D721Med (cell line): Measurements from ENCODE around the gene SH3GL2.

Experiments used
- DNase-seq: peaks from one replicate; pipeline ENCODE4 v3.0.0; 2011; ENCODE audit warnings: low spot score; ENCODE audit not compliant: insufficient read length
- FAIRE-seq: peaks from 2 replicates; lab custom pipeline; 2011; peaks lifted over from hg19 to GRCh38; lab: Jason Lieb, UNC
- TF ChIP-seq, protein P1 (sequence below): IDR thresholded peaks from 2 replicates; pipeline ENCODE4 v1.5.1; 2012; ENCODE audit warnings: mild to moderate bottlenecking, control low read depth; ENCODE audit not compliant: insufficient read depth; ENCODE audit errors: missing control alignments

SH3GL2 gene

GRCh38 chr9:17772223-17772622 is 193.4 kb downstream of the SH3GL2 start:
- TF ChIP-seq, protein P1, sequence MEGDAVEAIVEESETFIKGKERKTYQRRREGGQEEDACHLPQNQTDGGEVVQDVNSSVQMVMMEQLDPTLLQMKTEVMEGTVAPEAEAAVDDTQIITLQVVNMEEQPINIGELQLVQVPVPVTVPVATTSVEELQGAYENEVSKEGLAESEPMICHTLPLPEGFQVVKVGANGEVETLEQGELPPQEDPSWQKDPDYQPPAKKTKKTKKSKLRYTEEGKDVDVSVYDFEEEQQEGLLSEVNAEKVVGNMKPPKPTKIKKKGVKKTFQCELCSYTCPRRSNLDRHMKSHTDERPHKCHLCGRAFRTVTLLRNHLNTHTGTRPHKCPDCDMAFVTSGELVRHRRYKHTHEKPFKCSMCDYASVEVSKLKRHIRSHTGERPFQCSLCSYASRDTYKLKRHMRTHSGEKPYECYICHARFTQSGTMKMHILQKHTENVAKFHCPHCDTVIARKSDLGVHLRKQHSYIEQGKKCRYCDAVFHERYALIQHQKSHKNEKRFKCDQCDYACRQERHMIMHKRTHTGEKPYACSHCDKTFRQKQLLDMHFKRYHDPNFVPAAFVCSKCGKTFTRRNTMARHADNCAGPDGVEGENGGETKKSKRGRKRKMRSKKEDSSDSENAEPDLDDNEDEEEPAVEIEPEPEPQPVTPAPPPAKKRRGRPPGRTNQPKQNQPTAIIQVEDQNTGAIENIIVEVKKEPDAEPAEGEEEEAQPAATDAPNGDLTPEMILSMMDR, result no peak
- DNase-seq (no peak), FAIRE-seq (no peak)

DNA sequence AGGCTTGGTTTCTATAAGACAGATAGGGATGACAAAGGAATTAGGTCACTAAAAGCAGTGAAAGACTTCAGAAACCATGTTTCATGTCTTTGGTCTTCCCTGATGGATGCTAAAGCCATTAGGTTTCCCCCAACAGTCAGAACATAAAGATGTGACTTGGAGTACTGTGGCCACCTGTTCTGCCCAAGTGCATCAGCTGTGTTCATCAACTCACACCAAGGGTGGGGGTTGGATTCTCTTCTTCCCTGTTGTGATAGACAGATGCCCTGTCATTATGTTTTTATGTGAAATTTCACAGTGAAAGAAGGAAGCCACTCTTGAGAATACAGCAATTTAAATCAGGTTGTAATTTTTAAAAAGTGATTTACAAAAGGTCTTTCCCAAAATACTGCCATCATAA is 196.8 kb downstream of the SH3GL2 start:
- no peak for FAIRE-seq
- no peak for DNase-seq
- TF ChIP-seq, protein P1, result no peak

GRCh38 chr9:17776735-17777134 is 197.9 kb downstream of the SH3GL2 start:
- TF ChIP-seq, protein P1, result no peak
- DNase-seq, result no peak
- no peak for FAIRE-seq

DNA sequence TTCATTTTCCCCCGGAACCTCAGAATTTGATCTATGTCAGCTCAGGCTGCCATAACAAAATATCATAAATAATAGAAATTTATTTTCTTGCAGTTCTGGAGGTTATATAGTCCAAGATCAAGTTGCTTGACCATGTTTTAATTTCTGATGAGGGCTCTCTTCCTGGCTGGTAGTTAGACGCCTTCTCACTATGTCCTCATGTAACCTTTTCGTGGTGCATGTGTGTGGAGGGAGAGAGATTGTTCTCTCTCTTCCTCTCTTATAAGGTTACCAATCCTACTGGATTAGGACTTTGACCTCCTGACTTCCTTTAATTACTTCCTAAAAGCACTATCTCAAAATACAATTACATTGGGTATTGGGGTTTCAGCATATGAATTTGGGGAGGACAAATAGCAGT is 198.6 kb downstream of the SH3GL2 start:
- no peak for DNase-seq
- no peak for FAIRE-seq
- TF ChIP-seq, protein P1, result no peak

GRCh38 chr9:17782430-17783149 is 203.7 kb downstream of the SH3GL2 start:
- DNase-seq (no peak), FAIRE-seq (no peak)
- TF ChIP-seq, protein P1, result no peak

- DNase-seq, result no peak
- TF ChIP-seq, protein P1, result no peak
- no peak for FAIRE-seq
Observed at GRCh38 chr9:17783227-17783626, 204.4 kb downstream of the SH3GL2 start.

- FAIRE-seq (peak; percentile 16), DNase-seq (no peak)
- TF ChIP-seq, protein P1, result no peak
Observed at GRCh38 chr9:17789316-17789715, 210.4 kb downstream of the SH3GL2 start.
